GM19099 (cell line): Measurements from ENCODE around the gene FBXO41.

Experiments used
- POLR2A ChIP-seq: IDR thresholded peaks from 3 replicates; pipeline ENCODE4 v1.6.1; 2011; ENCODE audit warnings: low read depth; ENCODE audit not compliant: insufficient read length; ENCODE audit errors: extremely low read depth

FBXO41 gene

GRCh38 chr2:73292316-73292905 is 8.1 kb upstream of the FBXO41 start:
- no peak for TF ChIP-seq POLR2A

- TF ChIP-seq POLR2A: no peak
Observed at GRCh38 chr2:73291461-73292315, 7.4 kb upstream of the FBXO41 start.

GRCh38 chr2:73291093-73291460 is 6.8 kb upstream of the FBXO41 start:
- TF ChIP-seq POLR2A: no peak

- no peak for TF ChIP-seq POLR2A
Observed at GRCh38 chr2:73290049-73290839, 6.0 kb upstream of the FBXO41 start.

- TF ChIP-seq POLR2A: no peak
Observed at GRCh38 chr2:73289304-73289703, 5.0 kb upstream of the FBXO41 start.

- TF ChIP-seq POLR2A: no peak
Observed at GRCh38 chr2:73286134-73286655, 1.9 kb upstream of the FBXO41 start.

- TF ChIP-seq POLR2A: peak; percentile 36
Observed at GRCh38 chr2:73285159-73285739, 971 bp upstream of the FBXO41 start.

GRCh38 chr2:73283545-73284295 is 558 bp downstream of the FBXO41 start:
- no peak for TF ChIP-seq POLR2A

- TF ChIP-seq POLR2A: no peak
Observed at GRCh38 chr2:73282924-73283544, 1.2 kb downstream of the FBXO41 start.

GRCh38 chr2:73281244-73281643 is 3.0 kb downstream of the FBXO41 start:
- no peak for TF ChIP-seq POLR2A

- no peak for TF ChIP-seq POLR2A
Observed at GRCh38 chr2:73279852-73280251, 4.4 kb downstream of the FBXO41 start.

- no peak for TF ChIP-seq POLR2A
Observed at GRCh38 chr2:73272270-73272669, 12.0 kb downstream of the FBXO41 start.

- no peak for TF ChIP-seq POLR2A
Observed at GRCh38 chr2:73269686-73270465, 14.4 kb downstream of the FBXO41 start.

- peak; percentile 59 for TF ChIP-seq POLR2A
Observed at GRCh38 chr2:73268830-73269685, 15.2 kb downstream of the FBXO41 start.
